Activated CD4-positive, alpha-beta T cell treated with anti-CD3 and anti-CD28 coated beads for 1 hour (primary cell): ENCODE data around the gene PPP3R1.

ENCODE experiments used
- DNase-seq: peaks from one replicate; pipeline ENCODE4 v3.0.0-alpha.2; 2020

PPP3R1 gene

DNA sequence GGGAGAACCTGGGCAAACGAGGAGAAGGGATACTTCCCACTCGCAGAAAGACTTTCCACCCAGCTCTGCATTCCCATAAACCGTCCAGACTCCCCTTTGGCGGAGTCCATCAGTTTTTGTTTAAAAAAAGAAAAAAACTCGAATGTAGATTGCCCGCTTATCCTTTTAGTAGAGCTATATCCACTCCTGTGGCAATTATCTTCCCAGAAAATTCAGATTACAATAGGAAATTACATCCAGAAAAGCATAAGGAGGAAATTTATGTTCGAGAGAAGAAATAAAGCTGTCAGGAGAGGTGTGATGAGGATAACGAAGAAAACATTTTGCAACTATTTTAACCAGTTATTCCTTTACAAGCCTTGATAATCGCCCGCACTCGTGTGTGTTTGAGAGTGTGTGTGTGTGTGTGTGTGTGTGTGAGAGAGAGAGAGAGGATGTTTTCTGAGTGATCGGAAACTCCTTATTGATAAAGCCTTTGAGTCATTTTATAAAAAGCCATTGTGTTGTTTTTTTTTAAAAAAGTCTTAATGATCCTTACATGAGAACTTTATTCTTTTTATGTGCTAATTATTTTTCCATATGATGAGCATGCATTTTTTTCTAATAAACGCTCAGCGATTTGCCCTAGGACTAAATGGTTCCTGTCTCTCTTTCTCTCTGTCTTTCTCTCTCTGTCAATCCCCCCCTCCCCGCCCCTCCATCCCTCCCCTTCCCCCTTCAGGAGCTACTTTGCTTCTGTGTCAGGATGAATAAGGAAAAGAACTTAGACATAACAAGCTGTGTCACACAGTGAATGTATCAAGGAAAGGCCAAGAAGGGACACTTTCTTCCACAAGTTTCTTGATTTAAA is 1.1 kb upstream of the PPP3R1 start:
- no peak for DNase-seq

DNA sequence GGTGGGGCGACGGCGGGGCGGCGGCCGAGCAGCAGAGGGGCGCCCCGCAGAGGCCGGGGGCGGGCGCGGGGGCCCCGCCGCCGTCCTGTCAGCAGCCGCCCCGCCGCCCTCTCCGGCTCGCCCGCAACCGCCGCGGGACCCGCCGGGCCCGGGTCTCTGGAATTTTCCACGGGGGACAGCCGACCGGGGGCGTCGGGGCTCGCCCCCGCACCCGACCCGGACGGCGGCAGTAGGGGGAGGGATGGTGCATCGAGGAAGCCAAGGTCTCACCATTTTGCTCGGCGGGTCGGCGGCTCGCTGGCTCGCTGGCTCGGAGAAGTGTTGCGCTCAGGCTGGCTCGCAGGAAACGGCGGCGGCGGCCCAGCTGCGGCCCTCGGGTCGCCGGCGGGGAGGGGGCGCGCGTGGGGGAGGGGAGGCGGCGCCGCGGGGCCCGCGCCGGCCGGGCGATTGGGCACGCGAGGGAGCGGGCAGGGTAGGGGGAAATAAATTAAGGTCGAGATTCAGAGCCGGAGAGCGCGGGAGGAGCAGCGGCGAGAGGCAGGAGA is 405 bp downstream of the PPP3R1 start:
- DNase-seq: peak; percentile 29

DNA sequence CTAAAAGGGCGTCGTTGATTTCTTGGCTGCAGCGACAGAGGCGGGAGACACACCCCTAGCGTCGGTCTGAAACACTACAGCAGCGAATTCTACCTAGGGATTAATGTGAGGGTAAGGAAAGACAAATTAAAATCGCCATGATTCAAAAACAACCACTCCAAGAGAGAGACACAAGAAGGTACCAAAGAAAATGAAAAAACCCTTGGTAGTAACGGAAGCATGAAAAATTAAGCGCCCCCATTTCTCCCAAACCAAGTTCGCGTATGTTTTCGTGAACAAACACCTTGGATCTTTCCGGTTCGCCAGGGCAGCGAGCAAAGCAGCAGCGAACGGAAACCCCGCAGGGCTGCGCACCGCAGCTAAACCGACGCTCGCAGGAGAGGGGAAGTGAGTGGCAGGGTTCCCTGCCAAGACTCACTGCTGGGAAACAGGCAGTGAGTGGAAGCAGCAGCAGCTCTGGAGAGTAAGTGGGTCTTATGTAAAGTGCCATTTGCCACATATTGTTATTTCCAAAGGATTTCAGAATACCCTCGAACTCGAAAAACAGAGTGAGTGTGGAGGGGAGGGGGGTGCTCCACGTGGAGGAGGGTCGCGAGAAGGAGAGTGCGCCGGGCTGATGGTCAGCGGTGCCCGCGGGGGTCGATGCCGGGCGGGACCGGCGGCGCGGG is 1.0 kb downstream of the PPP3R1 start:
- DNase-seq: peak; percentile 64

DNA sequence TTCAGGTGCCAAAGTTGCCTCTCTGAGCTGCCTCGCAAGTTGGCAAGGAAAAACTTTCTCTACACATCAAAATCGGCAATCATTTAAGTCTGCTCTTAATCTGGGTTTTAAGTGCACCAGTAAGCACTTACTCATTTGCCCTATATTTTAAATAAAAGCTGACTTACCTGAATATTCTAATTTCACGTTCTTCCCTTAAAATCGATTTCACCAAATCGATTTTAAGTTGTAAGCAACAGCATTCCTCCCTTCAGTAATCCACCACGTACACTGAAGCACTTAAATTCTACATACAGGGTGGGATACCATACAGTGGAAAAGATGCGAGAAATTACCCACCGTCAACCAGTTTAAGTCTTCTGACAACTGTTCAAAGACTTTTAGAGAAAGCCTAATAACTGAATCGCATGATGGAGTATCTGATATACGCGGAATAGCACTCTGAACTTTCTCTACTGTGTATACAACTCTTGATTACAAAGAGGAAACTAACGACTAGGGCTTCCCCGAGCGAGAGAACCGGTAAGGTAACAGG is 1.6 kb downstream of the PPP3R1 start:
- no peak for DNase-seq

- no peak for DNase-seq
These were observed 2.1 kb downstream of the PPP3R1 start for GRCh38 chr2:68250196-68250595.

DNA sequence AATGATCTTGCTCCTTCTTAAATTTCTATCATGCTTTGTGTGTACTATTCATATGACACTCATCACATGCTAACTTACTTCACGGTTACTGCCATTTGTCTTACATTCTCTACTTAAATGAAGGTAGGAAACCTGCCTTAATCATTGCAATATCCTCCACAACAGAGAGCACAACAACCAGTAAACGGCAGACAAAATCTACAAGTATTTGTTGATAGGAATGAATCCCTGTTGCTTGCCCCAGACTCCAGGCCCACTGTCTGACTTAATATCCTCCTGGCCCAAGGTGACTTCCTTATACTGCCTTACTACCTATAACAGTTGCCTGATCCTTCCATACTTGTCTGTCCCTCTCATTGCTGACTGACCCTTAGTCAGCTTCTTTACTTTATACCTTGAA is 3.5 kb downstream of the PPP3R1 start:
- no peak for DNase-seq

DNA sequence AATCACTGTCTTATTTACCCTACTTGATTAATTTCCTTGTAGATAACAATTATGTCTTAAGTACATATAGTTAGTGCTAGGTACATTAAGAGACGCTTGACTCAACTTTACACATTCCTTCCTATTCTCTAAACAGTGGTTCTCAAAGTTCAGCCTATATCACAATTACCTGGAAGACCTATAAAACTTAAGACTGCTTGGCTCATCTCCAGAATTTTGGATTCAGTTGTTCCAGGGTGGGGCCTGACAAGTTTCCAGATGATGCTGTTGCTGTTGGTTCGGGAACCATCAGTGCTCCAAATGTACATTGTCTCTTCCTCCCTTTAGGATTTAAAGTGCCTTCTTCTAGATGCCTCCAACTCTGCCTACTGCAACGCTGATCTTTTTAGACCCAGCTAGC is 4.0 kb downstream of the PPP3R1 start:
- no peak for DNase-seq

DNA sequence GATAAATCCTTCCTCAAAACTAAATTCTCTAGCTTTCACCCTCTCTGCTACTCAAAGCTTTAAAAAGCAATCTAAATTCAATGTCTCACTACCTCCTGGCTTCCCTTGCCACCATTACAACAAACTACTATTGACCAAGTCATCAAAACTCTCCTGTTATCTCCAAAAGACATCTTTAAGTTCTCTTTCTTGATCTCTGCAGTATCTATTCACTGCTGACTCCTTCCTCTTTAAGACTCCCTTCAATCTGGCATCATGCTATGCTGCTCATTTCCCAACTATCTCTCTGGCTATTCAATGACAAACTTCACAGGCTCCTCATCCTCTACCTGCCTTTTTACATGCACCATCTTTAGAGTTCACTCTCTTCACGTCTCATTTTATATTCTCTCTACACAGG is 5.9 kb downstream of the PPP3R1 start:
- no peak for DNase-seq

DNA sequence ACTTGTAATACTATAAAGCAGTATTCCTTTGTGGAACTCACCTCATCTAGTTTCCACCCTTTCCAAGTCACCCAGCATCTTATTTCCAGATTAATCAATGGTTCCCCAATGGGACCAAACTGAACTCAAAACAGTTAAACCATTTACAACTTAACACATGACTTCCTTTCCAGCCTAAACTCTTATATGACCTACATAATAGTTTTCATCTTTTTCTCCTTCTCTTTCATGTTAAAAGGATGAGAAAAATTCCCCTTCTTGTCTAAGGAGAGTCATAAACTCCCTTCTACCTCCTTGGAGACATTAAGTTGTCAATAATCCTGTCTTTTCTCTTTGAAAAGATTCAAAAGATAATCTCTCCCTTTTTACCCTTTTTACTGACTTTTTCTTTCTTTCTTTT is 6.7 kb downstream of the PPP3R1 start:
- DNase-seq: no peak

DNA sequence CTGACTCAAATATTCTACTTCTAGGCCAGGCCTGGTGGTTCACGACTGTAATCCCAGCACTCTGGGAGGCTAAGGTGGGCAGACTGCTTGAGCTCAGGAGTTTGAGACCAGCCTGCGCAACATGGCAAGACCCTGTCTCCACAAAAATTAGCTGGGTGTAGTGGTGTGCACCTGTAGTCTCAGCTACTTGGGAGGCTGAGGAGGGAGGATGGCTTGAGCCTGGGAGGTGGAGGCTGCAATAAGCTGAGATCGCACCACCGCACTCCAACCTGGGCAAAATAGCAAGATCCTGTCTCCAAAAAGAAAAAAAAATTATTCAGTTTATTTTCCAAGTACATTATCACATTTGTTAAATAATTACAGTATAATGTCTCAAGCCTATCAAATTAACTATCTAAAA is 7.3 kb downstream of the PPP3R1 start:
- DNase-seq: no peak

DNA sequence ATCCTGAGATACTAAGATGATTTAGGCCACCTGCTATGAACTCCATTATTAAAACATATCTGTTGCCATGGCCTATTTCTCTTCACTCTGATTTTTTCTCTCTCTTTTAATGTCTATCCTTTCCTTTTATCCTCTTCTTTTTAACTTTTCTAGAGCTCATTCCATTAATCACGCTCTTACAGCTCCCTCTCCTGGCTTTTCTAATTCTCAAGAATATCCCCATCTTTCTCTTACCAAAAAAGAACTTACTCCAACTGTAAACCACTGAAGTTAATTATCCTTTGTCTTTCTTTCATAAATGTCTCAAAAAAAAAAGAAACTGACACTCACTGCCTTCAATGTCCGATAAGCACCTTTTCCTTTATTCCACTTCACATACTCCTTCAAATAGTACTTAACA is 7.9 kb downstream of the PPP3R1 start:
- DNase-seq: no peak

- no peak for DNase-seq
These were observed 10.6 kb downstream of the PPP3R1 start for GRCh38 chr2:68241732-68242131.

GRCh38 chr2:68240446-68240845 is 11.9 kb downstream of the PPP3R1 start:
- no peak for DNase-seq

DNA sequence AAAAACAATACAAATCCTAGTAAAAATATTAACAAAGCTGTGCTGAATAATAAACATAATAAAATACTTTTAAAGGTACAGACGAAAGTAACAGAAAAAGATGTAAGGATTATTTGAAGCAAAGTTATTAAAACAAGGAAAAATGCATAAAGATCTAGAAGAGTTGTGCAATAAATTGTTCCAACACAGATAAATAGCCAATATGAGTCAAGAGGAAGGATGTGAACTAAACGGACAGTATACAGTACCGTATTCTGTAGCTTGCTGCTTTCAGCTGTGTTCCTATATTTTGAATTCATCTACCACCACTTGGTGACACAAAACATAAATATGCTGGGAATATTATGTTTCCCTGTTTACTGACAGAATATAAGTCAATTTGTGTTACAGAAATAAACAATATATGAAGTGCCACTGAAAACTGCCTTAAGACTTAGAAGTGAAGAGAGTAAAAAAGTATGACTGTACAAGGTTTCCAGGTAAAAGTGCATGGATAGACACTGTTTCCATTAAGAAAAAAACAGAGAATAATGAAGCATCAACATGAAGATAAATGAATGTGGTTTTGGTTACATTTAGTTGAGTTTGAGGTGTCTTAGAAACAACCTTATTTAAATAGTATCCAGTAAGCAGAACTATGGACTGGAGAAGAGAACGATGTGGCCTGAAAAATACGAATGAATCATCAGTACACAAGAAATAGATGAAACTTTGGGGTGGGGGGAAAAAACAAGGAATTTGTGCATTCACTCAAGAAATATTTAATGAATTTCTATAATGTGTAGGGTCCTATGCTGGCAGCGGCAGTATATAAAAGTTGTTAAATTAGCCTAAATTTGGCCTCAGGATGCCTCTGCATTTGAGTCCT is 13.1 kb downstream of the PPP3R1 start:
- DNase-seq: no peak

- DNase-seq: no peak
These were observed 14.3 kb downstream of the PPP3R1 start for GRCh38 chr2:68237976-68238580.

- no peak for DNase-seq
These were observed 14.9 kb downstream of the PPP3R1 start for GRCh38 chr2:68237404-68237803.

DNA sequence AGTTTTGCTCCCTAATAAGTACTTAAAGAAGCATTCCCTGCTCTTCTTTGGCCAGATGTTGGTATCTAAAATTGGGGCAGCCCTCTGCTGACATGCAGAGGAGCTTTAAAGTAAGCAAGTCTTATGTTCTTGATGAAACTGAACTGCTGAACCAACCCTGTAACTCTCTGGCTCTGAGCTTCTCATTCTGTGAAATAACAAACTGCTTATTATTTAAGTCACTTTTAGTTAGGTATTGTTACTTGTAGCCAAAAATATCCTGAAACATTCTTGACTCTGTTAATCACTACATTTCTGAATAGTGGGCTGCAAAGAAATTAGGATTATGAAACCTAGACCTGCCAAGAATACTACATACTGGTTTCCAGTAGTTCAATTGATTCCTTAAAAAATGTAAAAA is 15.5 kb downstream of the PPP3R1 start:
- DNase-seq: no peak

- no peak for DNase-seq
These were observed 16.1 kb downstream of the PPP3R1 start for GRCh38 chr2:68236103-68236734.

DNA sequence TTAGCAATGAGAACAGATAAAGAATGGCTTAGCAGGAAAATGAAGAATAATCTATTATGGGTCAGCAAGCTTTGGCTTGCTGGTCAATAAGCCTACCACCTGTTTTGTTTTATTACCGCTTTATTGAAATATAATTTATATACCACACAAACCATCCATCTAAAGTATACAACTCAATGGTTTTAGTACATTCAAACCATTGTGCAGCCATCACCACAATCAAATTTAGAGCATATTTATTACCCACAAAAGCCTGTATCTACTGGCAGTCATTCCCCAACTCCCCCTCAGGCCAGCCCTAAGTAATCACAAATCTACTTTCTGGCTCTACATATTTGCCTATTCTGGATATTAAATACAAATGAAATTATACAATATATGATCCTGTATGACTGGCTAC is 17.2 kb downstream of the PPP3R1 start:
- DNase-seq: no peak

DNA sequence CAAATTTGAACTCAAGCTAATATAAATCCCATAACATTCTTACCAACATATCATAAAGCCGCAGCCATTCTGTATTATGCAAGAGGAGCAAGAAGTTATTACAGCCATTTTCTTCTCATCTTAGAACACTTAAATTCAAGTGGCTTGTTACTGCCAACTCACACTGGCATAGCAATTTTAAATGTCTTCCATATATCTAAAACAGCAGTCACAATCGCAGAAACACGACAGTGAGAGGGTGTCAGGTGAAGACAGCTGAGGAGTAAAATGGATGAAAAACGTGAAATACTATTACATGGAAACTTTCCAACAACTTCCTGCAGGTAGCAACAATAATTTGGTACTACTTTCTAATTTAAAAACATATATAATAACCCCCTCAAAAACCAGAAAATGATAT is 17.9 kb downstream of the PPP3R1 start:
- no peak for DNase-seq

GRCh38 chr2:68231061-68231372 is 21.3 kb downstream of the PPP3R1 start:
- no peak for DNase-seq
